PC-9 (cell line): ENCODE results near the gene CHKA.

Experiments
- CTCF ChIP-seq: fragments of 200-600 bp; sonication (generic); conservative IDR thresholded peaks from 2 replicates; pipeline ENCODE4 v1.6.1; 2017; ENCODE audit warnings: mixed run types, antibody characterized with exemption, mild to moderate bottlenecking, moderate library complexity
- EZH2 ChIP-seq: fragments of 200-600 bp; sonication (generic); IDR thresholded peaks from 2 replicates; pipeline ENCODE4 v1.8.0; 2017; ENCODE audit warnings: antibody characterized with exemption, low read depth

GRCh38 chr11:68167474-68167873 lies 46.3 kb upstream of the CHKA start:
- TF ChIP-seq CTCF: no peak
- no peak for TF ChIP-seq EZH2
